Measurements from ENCODE around the gene PRKG2.
"Not testable (repeated sequence)": the region's sequence is repeated elsewhere in the genome, so short reads cannot be mapped to it uniquely, and the experiment has no call there.

PRKG2 gene, protein sequence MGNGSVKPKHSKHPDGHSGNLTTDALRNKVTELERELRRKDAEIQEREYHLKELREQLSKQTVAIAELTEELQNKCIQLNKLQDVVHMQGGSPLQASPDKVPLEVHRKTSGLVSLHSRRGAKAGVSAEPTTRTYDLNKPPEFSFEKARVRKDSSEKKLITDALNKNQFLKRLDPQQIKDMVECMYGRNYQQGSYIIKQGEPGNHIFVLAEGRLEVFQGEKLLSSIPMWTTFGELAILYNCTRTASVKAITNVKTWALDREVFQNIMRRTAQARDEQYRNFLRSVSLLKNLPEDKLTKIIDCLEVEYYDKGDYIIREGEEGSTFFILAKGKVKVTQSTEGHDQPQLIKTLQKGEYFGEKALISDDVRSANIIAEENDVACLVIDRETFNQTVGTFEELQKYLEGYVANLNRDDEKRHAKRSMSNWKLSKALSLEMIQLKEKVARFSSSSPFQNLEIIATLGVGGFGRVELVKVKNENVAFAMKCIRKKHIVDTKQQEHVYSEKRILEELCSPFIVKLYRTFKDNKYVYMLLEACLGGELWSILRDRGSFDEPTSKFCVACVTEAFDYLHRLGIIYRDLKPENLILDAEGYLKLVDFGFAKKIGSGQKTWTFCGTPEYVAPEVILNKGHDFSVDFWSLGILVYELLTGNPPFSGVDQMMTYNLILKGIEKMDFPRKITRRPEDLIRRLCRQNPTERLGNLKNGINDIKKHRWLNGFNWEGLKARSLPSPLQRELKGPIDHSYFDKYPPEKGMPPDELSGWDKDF
- 0 to 0.59 (median 0.19) reads per million in 18 experiments for total RNA-seq

DNA sequence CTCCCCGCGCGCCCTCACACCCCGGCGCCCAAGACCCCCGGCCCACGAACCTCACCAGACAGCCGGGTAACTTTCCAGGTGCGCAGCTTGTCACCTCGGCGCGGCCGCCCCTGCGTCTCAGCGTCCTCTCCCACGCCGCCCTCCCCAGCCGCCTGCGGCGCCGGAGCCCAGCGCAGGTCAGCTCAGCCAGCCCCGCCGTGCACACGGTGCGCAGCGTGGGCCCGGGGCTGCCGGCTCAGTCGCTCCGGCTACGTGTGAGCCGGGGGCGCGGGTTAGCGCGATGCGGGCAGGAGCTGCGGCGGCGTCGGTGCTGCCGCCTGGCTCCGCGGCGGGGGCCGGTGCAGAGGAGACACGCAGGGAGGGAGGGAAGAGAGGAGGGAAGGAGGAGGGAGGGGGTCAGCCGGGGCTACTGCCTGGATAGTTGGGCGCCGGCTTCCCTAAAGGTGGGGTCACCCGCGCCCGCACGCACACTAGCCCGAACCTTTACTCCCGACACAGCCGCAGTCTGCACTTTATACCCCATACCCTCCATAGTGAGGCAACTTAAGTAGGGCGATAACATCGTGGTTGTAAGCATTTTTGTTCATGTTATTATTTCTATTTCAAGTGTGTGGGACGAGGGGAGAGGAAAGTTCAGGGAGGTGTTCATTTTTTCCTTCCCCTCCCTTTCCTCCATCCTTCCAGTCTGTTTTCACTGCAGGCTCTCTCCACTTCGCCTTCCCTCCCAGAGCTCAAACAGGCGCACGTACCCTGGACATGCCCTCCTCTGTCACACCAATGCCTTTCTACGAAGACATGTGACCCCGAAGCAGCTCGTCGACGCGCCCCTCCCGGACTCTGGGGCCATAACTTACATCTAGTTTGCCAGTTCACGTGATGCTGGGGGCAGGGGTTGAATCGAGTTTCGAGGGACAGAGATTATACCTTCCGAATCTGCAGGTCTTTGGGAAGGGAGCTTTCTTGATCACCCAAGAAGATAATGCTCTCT, at the start of gene PRKG2:
Gene PRKG2 (minus strand): TSS at position 342 of the 988 bp plus-strand sequence. CDS start 10,175 bp downstream, outside the sequence.
- no peak for DNase-seq

DNA sequence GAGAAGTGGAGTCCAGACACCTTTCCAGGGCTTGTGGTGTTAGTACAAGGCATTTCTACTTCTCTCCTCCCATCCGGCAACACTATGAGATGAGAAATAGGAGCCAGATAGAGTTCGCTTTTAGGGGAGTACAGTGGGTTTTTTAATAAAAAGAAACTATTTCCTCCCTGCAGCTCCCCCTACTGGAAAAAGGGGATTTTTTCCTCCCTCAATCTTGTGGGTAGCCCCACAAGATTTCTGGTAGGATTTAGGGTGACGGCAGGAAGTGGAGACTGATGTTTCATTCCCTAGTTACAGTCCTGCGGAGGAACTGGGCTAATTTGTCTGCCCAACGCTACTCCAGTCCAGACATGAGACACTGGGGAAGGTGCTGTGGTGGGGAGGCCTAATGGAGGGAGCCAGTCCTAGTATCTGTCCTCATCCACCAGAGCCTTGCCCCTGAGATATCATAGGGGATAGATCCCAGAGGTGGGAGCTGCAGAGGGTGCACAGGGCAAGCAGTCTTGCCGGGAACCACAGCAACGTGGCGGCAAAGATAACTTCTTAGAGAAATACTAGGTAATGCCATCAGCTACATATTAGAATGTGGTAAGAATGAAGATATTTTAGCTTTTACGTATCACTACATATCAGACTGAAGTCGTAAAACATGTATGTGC, 45.5 kb upstream of the PRKG2 start:
- no peak for DNase-seq

DNA sequence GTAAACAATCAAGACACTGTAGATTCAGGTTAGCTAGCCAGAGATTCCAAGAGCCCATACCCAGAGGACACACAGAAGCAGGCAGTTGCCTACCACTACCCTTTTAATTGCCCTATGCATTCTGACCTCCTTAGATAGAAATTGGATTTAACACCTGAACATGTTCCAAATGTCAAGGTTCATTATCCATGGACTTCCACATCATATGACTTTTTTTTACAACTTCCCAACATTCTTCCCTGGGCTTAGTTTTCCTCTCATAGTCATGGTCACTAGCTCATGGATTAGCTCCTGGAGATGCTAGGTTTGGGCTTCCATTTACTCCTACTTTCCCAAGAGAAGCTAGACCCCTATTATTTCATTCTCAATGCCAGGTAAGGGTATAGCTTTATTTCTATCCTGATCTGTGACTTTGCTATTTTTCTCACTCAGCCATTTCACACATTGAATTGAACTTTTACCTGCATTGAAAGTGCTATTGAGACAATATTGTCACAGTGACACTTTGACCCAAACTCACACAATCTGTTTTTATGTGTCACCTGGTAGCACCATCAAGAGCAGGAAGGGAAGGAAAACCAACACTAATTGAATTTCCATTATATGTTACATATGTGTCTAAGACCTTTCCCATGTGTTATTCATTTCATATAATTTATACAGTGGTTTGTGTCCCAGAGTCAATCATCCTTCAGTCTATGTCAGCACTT, 44.0 kb upstream of the PRKG2 start:
- no peak for DNase-seq

DNA sequence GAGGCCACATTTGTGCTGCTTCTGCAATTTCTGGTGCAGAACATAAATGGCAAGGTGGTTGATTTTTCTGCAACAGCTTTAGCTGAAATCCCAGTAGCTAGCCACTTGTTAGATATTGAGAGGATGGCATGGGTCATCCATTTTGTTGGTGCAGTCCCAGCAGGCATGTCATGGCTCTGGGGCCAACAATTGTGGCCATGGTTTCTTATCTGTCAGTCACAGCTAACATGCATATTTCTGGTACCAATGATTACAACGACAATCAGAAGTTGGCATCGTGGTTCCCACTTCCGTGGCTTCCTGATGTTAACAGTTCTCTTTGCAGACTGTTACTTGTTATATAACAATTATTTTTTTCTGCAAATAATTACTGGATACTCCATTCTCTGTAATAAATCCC, 42.8 kb upstream of the PRKG2 start:
- no peak for DNase-seq

DNA sequence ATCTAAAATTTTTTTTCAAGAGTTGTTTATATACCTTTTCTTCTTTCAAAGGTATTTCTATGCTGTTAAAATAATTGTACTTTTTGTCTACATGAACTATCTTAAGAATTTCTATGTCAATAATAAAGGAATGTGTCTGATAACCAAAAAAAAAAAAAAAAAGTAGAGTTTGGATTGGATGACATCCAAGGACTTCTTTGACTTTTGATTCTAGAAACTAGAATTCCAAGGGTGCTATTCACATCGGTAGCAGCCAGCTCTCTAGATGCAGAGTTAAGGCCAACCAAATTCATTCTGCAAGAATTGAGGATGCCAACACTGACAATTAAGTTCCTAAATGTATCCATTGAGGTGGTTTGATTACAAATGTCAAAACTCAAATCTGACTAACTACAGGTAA, 42.0 kb upstream of the PRKG2 start:
- no peak for DNase-seq

DNA sequence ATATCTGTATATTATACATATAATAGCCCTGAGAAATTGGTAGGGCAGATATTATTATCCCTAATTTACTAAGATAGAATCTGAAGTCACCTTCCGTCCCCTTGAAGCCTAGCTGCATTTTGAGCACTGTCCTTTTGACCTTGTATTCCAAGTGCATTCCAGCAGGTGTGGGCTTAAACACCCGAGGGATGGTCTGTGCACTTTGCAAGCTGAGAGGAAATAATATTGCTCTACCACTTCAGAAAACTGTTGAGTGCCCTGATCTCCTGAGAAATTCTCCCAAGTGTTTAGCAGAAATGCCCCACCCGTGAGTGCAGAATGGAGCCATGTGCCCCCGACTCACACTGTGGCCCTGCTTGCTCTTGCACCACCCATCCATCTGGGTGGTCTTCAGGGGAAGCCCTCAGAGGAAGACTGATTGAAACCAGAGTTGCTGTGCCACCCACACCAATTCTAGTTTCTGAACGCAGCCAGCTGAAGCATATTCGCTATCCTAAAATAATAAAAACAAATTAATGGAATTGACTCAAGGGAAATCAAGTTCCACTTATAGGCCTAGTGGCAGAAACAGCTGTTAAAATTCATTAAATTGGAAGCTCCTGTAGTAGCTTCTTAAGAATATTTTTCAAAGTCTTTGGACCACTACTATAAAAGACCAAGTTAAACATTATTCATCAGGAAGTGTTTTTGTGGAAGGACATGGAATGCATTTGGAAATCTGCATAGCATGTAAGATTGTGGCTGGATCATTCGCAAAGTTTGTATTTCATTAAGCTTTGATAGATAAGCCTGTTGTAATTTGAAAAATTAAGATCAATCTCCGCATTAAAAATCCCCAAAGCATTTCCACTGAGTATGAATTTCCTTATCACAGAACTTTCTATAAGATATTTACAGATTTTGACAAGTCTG, 41.3 kb upstream of the PRKG2 start:
- no peak for DNase-seq

DNA sequence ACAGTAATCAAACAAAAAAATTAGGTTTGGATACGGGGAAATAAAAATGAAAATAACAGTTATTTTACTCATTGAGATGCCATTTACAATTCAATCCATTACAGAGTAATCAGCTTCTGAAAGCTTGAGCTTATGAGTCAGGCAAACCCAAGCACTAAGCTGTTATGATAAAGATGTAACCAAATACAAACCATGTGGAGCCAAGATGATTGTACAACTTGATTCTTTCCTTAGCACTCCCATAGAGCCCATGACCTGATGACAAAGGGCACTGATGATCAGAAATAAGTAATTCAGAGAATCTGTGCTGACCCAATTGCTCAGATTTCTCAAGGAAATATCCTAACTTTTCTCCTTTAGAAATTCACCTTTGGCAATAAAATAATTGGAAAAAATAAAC, 40.5 kb upstream of the PRKG2 start:
- no peak for DNase-seq

DNA sequence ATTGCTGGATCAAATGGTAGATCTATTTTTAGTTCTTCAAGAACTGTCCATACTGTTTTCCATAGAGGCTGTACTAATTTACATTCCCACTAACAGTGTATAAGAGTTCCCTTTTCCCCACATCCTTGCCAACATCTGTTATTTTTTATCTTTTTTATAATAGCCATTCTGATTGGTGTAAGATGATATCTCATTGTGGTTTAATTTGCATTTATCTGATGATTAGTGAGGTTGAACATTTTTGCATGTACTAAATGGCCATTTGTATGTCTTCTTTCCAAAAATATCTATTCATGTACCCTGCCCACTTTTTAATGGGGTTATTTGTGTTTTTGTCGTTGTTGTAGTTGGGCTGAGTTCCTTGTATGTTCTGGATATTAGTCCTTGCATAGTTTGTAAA, 35.4 kb upstream of the PRKG2 start:
- no peak for DNase-seq

DNA sequence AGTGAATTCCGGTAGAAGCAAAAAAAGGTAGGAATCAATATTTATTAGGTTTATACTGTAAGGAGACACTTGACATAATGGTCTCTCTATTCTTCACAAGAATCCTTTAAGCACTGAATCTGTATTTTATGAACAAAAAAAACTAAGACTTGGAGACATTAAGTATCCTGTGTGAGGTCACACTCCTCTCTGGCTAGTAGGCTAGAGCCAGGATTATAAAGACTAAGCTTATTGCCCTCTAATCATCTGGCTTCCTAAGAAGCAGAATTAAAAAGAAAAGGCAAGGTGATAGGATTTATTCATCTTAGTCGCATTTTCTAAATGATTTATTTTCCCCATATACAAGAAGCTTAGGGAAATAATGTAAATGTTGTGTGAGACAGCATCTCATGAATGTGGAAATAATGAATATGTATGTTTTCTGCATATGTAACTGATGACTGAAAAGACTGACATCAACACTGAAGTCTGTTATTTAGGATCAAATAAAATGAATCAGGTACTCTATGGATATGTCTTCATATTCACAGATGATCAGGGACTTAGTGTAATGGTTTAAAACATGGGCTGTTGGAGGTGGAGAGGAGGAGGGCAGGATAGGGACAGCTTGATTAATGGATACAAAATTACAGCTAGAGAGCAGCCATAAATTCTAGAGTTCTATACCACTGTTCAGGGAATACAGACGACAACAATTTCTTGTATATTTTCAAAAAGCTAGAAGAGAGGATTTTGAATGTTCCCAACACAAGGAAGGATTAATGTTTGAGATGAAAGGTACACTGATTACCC, 30.4 kb upstream of the PRKG2 start:
- DNase-seq = no peak

DNA sequence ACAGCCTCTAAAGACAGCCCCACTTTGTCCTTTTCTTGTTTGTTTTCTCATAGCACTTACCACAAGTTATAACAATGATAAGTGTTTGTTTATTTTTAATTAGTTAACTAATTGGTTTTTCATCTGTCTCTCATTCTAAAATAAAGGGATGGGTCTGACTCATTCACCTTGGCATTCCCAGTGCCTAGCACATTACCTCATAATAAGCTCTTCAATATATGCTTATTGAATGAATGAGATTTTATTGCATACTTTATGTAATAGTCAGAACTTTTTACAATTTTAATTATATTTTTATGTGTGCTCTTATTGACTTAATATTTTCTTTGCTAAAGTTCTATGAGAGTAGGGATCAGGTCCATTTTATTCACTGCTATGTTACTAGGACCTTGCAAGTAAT, 22.8 kb upstream of the PRKG2 start:
- DNase-seq = no peak

DNA sequence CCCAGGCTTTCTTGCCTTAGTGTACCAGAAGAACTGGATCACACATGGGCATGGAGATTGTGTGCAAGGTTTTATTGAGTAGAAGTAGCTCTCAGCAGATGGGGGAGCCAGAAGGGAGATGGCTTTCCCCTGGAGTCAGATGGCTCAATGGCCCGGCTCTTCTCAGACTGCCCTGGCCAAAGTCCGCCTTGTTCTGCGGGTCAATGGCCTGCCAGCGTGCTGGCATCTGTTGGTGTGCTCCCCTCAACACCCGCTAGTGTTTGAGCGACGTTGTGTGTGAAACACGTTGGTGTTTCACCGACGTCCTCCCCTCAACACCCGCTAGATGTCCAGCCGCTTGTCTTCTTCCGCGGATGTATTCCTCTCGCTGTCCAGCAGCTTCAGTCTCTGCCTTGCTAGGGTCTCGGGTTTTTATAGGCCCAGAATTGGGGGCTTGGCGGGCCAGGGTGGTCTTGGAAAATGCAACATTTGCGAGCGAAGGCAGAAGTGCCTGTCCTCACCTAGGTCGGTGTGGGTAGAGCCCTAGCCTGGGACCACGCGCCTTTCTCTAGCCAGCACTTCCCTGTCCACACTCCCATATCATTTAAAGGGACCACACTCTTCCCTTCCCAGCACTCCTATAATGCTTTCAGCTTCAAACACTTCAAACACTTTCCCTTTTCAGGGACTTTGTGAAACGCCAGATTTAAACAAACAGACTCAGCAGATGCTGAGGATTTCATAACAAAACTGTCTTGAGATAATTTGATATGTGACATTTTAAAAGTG, 21.1 kb upstream of the PRKG2 start:
- no peak for DNase-seq

DNA sequence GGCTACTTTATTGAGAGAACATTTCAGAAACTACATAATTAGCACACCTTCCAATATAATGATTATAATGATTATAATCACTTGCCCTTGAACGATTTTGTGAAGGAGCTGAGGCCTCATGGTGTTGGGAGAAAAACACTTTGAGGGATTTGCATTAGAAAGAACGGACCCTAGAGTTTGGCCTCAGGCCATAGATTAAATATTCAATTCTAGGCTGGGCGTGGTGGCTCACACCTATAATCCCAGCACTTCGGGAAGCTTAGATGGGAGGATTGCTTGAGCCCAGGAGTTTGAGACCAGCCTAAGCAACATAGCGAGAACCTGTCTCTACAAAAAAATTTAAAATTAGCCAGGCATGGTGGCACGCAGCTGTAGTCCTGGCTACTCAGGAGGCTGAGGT, 12.9 kb upstream of the PRKG2 start:
- no peak for DNase-seq

DNA sequence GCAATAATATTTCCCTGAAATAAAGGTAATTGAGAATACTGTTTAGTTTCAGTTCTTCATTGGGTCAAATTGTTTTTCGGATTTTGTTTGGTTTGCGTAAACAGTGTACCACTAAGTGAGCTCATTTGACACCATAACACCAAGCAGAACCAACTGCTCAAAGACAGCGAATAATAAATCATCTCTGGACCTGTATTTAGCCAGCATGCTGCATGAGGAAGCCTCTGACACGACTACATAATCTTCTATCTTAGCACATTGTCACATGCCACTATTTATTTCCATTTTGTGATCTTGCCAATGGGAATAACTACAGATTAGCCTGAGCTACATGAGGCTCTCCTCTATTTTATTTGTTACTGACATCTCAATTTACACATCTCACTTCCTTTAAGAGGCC, 12.1 kb upstream of the PRKG2 start:
- DNase-seq = no peak

DNA sequence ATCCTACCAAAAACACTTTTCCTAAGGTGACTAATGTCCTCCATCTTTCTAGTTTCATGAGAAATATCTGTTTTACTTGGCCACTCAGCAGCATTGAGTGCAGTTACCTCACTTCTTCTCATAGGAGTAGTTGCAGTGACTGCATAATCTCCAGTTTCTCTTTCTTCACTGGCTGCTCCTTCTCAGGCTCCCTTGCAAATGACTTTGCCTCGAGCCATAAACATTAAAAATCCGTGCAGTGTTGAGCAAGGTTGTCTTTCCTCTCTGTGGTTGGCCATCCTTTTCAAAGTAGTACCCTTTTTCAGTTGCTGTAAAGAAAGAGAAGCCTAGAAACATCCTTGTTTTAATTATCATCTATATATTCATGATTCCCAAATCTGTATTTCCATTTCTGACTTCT, 10.2 kb upstream of the PRKG2 start:
- DNase-seq = no peak

DNA sequence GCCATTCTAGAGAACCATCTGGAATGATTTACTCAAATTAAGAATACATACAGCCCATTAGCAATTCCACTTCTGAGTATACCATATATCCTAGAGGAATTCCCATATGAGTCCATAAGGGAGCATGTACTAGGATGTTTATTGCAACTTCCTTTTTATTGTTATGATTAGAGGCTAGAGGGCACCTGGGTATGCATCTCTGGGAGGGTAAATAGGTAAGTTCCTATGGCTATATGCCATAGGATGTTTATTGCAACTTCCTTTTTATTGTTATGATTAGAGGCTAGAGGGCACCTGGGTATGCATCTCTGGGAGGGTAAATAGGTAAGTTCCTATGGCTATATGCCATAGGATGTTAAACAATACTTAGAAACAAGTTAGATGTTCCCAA, 7.1 kb upstream of the PRKG2 start:
- not testable (repeated sequence) for DNase-seq

DNA sequence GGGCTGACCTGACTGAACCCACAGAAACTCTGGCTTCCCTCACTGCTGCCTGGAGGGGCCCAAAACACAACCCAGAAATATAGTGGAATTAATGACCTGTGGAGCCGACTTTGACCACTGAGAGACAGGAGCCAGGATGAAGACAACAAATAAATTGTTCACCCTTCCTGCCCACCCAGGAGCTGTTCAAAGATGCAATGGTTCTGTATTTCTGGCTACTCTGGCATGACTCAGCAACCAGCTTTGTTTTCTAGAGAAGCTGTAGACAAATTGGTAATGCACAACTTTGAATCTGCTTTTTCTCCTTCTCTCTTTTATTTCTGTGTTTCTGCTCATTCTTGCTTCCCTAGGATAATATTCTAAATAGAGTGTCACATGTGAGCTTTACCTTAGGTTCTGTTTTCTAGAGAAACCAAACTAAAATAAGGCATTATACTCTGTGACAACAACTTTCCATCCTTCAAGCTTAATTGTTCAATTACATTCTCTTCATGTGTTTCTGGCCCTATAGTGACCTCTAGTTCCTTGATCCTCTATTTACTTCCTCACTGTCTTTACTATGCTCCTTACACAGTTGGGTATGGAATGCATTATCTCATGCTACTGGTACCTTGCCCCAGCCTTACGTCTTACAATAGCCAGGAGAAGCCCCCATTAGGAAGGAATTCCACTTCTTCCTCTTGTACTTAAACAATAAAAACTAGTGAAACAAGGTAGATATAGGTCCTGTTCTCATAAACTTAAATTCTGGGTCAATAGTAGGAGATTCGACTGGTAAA, 6.5 kb upstream of the PRKG2 start:
- DNase-seq = no peak

DNA sequence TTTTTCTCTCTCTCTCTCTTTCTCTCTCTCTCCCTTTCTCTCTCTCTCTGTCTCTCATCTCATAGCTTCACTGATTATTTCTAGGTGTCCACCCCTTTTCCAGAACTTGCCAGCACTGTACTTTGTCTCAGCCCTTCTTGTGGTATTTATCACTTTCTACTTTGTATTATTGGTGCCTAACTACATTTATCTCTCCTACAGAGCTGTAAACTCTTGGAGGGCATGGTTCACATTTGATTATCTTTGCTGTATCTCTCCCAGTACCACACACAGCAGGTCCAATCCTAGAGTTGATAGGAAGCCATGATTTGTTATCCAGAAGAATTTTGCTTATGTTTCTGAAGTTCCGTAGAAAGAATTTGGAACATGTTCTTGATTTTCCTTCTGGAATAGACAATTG, 5.2 kb upstream of the PRKG2 start:
- no peak for DNase-seq

DNA sequence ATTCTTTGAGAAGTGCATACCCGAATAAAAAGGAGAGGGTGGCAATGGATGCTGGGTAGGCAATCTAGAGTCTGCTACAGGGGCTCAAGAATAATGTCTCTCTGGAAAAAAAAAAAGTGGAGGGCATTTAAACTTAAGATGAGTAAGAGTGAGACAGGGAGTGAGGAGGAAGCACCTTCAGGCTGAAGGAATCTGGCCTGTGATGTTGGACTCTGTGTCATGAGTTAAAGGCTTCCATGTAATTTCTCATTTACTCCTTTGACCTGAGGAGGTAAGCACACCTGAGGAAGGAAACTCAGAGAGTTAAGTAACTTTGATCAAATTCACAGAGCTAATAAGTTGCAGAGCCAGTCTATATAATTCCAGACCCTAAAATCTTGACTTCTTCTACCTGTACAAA, 3.2 kb upstream of the PRKG2 start:
- no peak for DNase-seq
